RWPE1 (cell line): ENCODE results near the gene ZMYND10.

Source experiments
- CTCF ChIA-PET: fragments of 350-600 bp; sonication (Branson Sonifier 250); formaldehyde crosslinking; extraction: SDS; loops from one replicate; lab custom pipeline; 2021; lab: Yijun Ruan, JAX
- POLR2A ChIA-PET: fragments of 400-600 bp; formaldehyde crosslinking; extraction: SDS; loops from one replicate; lab custom pipeline; 2020; ENCODE audit warnings: antibody characterized with exemption; ENCODE audit not compliant: low non-redundant PET; lab: Yijun Ruan, JAX
- DNase-seq: peaks from one replicate; pipeline ENCODE4 v3.0.0; 2012; ENCODE audit warnings: low spot score
- H3K27ac ChIP-seq: fragments of 450-650 bp; 2 replicates; pipeline ENCODE4 v1.5.1; 2017
- TF ChIP-seq, protein P1 (sequence below): fragments of 450-650 bp; conservative IDR thresholded peaks from 2 replicates; pipeline ENCODE4 v1.5.1; 2017; ENCODE audit warnings: low read depth, mild to moderate bottlenecking

ZMYND10 gene

DNA sequence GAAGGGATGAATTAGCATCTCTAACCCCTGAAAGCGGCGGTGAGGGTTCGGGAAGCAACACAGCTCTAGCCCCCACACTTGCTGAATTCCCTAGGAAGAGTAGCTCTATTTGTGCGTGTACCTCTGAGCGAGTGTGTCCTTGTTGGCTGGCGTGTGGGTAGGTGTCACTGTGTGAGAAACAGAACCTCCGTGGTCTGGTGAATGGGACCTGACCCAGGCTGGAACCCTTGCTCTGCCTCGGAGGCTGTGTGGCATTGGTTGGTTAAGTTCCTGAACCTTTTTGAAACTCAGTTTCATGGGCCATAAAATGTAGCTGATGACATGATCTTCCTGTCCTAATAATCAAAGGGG is 14.2 kb upstream of the ZMYND10 start:
- no peak for DNase-seq
- H3K27ac ChIP-seq, result peak overlapping the region; percentile 77
- TF ChIP-seq, protein P1, sequence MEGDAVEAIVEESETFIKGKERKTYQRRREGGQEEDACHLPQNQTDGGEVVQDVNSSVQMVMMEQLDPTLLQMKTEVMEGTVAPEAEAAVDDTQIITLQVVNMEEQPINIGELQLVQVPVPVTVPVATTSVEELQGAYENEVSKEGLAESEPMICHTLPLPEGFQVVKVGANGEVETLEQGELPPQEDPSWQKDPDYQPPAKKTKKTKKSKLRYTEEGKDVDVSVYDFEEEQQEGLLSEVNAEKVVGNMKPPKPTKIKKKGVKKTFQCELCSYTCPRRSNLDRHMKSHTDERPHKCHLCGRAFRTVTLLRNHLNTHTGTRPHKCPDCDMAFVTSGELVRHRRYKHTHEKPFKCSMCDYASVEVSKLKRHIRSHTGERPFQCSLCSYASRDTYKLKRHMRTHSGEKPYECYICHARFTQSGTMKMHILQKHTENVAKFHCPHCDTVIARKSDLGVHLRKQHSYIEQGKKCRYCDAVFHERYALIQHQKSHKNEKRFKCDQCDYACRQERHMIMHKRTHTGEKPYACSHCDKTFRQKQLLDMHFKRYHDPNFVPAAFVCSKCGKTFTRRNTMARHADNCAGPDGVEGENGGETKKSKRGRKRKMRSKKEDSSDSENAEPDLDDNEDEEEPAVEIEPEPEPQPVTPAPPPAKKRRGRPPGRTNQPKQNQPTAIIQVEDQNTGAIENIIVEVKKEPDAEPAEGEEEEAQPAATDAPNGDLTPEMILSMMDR, result no peak
- POLR2A ChIA-PET, result no interaction called here
- CTCF ChIA-PET, result no interaction called here

- TF ChIP-seq, protein P1, result no peak
- CTCF ChIA-PET, result no interaction called here
- POLR2A ChIA-PET, result no interaction called here
- DNase-seq, result peak; percentile 88
- peak within 1 kb of the TSS; percentile 77 for H3K27ac ChIP-seq
Measured at GRCh38 chr3:50358911-50359759, 13.6 kb upstream of the ZMYND10 start, which contains the start of gene TMEM115. Gene TMEM115 (minus strand): TSS chr3:50359521. CDS start chr3:50359063, 458 bp downstream.

- CTCF ChIA-PET, result no interaction called here
- peak overlapping the region; percentile 77 for H3K27ac ChIP-seq
- TF ChIP-seq, protein P1, result no peak
- POLR2A ChIA-PET, result no interaction called here
- no peak for DNase-seq
Measured at GRCh38 chr3:50358355-50358910, 12.9 kb upstream of the ZMYND10 start.

DNA sequence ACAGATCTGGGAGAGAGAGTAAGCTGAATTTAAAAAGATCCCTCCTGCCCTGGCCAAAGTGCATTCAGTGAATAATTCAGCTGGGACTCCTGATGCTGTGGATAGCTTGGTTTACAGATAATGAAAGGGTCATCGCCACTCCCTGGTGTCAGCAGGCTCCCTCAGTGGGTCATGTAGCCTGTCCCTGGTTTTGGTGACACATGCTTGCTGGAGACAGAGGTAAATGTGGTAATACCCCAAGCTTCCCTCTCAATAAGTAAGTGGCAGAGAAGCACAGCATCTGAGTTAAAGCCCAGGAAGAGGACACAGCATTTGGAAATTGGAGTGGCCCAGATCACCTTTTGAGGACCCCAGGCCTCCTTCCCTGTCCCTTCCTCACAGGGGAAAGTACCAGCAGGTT is 11.9 kb upstream of the ZMYND10 start:
- peak overlapping the region; percentile 77 for H3K27ac ChIP-seq
- TF ChIP-seq, protein P1, result no peak
- POLR2A ChIA-PET, result no interaction called here
- CTCF ChIA-PET, result no interaction called here
- no peak for DNase-seq

DNA sequence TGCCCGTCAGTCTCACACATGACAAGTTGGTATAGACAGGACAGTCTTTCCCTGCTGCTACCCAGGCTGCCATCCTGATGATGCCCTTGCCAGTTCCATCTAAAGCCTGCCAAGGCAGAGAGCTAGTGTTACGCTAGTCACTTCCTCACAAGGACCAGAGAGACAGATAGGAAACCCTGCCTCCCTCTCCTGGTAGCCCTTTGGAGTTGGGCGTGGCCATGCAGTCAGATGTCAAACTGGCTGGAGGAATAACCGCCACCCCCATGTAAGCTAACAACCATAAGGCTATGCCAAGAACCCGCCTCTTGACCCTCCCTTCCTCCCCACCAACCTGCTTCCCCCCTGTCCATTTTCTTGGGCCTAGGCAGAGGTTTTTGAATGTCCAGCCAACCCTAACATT is 11.0 kb upstream of the ZMYND10 start:
- H3K27ac ChIP-seq, result peak overlapping the region; percentile 77
- DNase-seq, result no peak
- ChIA-PET CTCF (no interaction called here), POLR2A (no interaction called here)
- TF ChIP-seq, protein P1, result no peak

GRCh38 chr3:50355829-50356552 is 10.5 kb upstream of the ZMYND10 start:
- TF ChIP-seq, protein P1, result no peak
- DNase-seq, result no peak
- ChIA-PET CTCF (no interaction called here), POLR2A (no interaction called here)
- peak overlapping the region; percentile 77 for H3K27ac ChIP-seq
